GM23248 (cell line): ENCODE data around the gene ACBD5.

Source experiments
- EZH2 ChIP-seq: fragments of 200-600 bp; sonication (generic); IDR thresholded peaks from 2 replicates; pipeline ENCODE4 v1.6.1; 2018; ENCODE audit warnings: antibody characterized with exemption, mild to moderate bottlenecking; ENCODE audit not compliant: insufficient read depth, poor library complexity, severe bottlenecking
- EZH2phosphoT487 ChIP-seq: fragments of 200-600 bp; sonication (generic); IDR thresholded peaks from 2 replicates; pipeline ENCODE4 v1.6.1; 2018; ENCODE audit warnings: antibody characterized with exemption, moderate library complexity, mild to moderate bottlenecking, low read depth; ENCODE audit not compliant: insufficient read depth

GRCh38 chr10:27153329-27153728 is 87.3 kb downstream of the ACBD5 start:
- TF ChIP-seq EZH2phosphoT487 (no peak), EZH2 (no peak)
